Measurements from ENCODE around the gene IL22RA1.

Gene IL22RA1

GRCh38 chr1:24069817-24070216, 73.1 kb downstream of the IL22RA1 start:
- no peak for DNase-seq
